Skeletal muscle satellite cell (primary cell): Measurements from ENCODE around the gene DCST2.

ENCODE experiments used
- H3K27me3 ChIP-seq: 2 replicates; pipeline ENCODE4 v1.7.0; 2013; ENCODE audit warnings: low read length; ENCODE audit not compliant: control insufficient read depth, insufficient read depth
- H3K36me3 ChIP-seq: 2 replicates; pipeline ENCODE4 v1.7.0; 2013; ENCODE audit warnings: mild to moderate bottlenecking, control low read depth, low read length; ENCODE audit not compliant: insufficient read depth
- H3K4me1 ChIP-seq: 2 replicates; pipeline ENCODE4 v1.7.0; 2013; ENCODE audit warnings: low read length; ENCODE audit not compliant: control insufficient read depth, insufficient read depth
- H3K4me2 ChIP-seq: 2 replicates; pipeline ENCODE4 v1.7.0; 2013; ENCODE audit warnings: mild to moderate bottlenecking, low read length
- H3K4me3 ChIP-seq: 2 replicates; pipeline ENCODE4 v1.7.0; 2013; ENCODE audit warnings: low read length
- H3K9ac ChIP-seq: 2 replicates; pipeline ENCODE4 v1.7.0; 2013; ENCODE audit warnings: mild to moderate bottlenecking, low read depth, low read length, moderate library complexity
- H3K9me3 ChIP-seq: replicated peaks from 2 replicates; pipeline ENCODE4 v1.7.0; 2013; ENCODE audit warnings: mild to moderate bottlenecking, control low read depth, low read length

DCST2 gene

DNA sequence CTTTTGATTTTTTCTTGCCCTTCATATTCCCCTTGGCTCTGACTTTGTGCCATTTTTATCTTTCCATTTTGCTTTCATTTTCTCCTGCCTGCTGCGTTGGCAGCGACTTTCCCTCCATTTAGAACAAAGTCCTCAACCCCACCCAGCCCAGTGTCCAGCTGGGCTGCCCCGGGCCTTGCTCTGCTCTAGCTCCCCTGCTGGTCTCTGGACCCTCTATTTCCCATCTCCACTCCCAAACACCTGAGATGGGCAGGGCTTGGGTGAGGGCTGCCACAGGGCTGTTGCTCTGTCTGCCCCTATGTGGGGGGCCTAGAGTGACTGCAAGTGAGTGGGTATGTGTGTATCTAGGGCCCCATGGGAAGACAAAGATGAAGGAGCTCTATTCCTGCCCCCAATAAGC, 10.2 kb upstream of the DCST2 start:
- no peak overlapping the region for H3K9ac ChIP-seq
- H3K9me3 ChIP-seq, result no peaks in the 10 kb centered on the region
- no peak overlapping the region for H3K4me2 ChIP-seq

DNA sequence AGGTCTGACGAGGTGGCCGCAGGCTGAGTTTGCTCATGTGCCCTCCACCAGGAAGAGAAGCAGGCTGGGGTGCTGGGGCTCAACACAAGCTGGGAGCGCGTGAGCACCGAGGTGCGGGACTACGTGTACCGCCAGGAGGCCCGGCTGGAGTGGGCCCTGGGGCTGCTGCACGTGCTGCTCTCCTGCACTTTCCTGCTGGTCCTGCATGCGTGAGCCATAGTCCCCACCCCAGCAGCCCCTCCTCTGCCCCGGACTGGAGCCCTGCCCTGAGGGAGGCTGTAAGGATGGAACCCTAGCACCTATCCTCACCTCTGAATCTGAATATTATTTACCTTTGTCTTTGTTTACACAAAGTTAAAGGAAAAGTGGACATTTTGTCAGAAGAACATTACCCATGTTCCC, 9.7 kb upstream of the DCST2 start:
- Histone ChIP-seq H3K9ac (no peak overlapping the region), H3K4me1 (peaks cover 14% of the 10 kb centered on the region), H3K9me3 (no peaks in the 10 kb centered on the region), H3K36me3 (no peaks in the 10 kb centered on the region), H3K27me3 (peaks cover 3% of the 10 kb centered on the region), H3K4me3 (no peak overlapping the region), H3K4me2 (no peak overlapping the region)

More for the DNA sequence above, 10.2 kb upstream of the DCST2 start:
- Histone ChIP-seq H3K36me3 (no peaks in the 10 kb centered on the region), H3K4me3 (no peak overlapping the region), H3K27me3 (peaks cover 3% of the 10 kb centered on the region), H3K4me1 (peaks cover 13% of the 10 kb centered on the region)

DNA sequence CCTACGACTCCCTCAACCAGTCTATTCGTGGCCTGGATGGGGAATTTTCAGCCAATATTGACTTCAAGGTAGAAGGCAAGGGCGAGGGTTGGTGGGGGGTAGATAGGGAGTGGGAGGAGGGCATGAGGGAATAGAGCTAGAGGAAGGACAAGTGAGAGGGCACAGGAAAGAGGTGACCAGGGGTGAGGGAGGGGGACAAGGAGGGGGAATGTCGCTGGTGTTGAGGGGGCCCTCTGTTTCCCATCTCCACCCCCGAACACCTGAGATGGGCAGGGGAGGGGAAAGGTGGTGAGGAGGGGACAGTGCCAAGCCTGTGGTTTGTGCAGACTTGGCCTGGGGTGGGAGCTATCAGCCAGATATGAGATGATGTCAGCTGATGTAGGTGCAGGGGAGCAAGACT, 9.2 kb upstream of the DCST2 start:
- no peak overlapping the region for H3K9ac ChIP-seq
- no peak overlapping the region for H3K4me3 ChIP-seq
- no peaks in the 10 kb centered on the region for H3K36me3 ChIP-seq
- no peaks in the 10 kb centered on the region for H3K9me3 ChIP-seq
- H3K4me2 ChIP-seq, result no peak overlapping the region
- H3K27me3 ChIP-seq, result peaks cover 3% of the 10 kb centered on the region
- peaks cover 14% of the 10 kb centered on the region for H3K4me1 ChIP-seq

DNA sequence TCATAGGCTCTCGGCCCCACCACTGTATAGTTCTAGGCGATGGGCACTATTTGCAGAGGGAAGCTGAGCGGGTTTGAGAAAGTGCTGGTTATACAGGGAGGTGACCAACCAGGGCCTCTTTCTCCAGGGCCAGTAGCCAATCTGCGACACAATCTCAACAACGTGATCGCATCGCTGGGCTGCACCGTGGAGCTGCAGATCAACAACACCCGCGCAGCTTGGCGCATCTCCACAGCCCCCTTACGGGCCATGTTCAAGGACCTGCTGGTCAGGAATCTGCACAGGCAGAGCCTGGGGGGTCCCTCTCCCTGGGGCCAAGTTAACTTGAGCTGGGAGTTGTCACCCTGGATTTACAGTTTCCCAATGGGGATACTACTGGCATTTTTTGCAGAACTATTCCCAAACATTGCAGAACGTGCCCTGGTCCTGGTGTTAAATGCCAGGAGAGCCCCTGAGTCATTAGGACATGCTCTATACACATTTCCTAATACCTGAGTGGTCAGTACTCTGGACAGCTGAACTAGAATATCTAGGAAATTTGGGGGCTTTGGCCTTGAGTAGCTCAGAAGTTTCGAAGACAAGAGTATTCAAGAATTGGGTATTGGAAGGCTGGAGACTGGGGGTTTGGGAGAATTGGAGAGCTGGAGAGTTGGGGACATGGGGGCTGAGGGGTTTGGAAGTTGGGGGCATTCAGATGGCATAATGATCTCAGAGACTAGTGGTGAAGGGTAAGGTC, 6.9 kb upstream of the DCST2 start:
- no peak overlapping the region for H3K4me3 ChIP-seq
- H3K9me3 ChIP-seq, result no peaks in the 10 kb centered on the region
- no peaks in the 10 kb centered on the region for H3K36me3 ChIP-seq
- no peak overlapping the region for H3K9ac ChIP-seq
- H3K27me3 ChIP-seq, result peaks cover 5% of the 10 kb centered on the region
- no peak overlapping the region for H3K4me2 ChIP-seq
- H3K4me1 ChIP-seq, result peaks cover 14% of the 10 kb centered on the region

DNA sequence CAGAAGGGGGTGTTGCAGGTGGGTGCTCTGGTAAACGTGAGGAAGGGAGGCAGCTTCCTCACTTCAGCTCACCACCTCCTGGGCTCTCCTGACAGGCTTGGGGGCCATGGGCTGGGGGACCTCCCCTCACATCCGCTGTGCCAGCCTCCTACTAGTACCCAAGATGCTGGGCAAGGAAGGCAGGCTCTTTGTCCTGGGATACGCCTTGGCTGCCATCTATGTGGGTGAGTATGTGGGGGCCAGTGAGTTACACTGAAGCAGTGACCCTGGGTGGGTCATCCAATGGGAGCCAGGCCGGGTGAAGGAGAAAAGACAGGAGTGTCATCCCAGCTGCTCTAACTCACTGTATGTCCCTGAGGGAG, 5.7 kb upstream of the DCST2 start:
- no peak overlapping the region for H3K9ac ChIP-seq
- H3K9me3 ChIP-seq, result no peaks in the 10 kb centered on the region
- H3K27me3 ChIP-seq, result peaks cover 5% of the 10 kb centered on the region
- H3K4me3 ChIP-seq, result no peak overlapping the region
- H3K36me3 ChIP-seq, result no peaks in the 10 kb centered on the region
- H3K4me1 ChIP-seq, result peaks cover 5% of the 10 kb centered on the region
- H3K4me2 ChIP-seq, result no peak overlapping the region

DNA sequence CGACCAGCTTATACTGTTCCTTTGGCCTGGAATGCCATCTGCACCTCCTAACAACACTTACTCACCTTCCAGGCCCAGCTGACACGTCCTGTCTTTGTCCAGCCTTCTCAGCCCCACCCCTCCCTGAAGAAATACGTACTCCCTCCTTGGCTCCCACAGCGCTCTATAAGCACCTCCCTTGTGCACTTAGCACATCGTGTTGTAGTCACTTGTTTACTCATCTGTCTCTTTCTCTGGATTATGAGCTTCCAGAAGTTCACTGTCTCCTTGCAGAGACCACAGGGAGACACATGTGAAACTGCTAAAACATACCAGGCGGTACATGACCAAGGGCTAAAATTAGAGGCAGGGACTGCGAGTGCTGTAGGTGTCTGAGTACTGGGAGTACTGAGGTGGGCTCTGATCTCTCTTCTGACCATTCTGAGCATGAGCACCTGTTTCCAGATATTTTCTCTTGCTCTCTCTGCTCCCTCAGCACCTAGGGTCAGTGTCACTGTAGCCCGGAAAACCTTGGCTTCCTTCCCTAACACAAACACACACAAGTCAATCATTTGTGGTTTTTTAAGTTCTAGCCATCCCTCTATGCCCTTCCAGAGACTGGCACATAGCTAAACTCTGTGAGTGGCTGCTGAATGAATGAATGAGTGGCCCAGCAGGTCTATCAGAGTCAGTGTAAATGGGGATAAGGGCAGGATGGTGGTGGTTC, 5.2 kb upstream of the DCST2 start:
- no peak overlapping the region for H3K9ac ChIP-seq
- peaks cover 5% of the 10 kb centered on the region for H3K4me1 ChIP-seq
- peaks cover 9% of the 10 kb centered on the region for H3K27me3 ChIP-seq
- peak overlapping the region; percentile 5 for H3K4me2 ChIP-seq
- H3K9me3 ChIP-seq, result no peaks in the 10 kb centered on the region
- no peaks in the 10 kb centered on the region for H3K36me3 ChIP-seq
- no peak overlapping the region for H3K4me3 ChIP-seq

DNA sequence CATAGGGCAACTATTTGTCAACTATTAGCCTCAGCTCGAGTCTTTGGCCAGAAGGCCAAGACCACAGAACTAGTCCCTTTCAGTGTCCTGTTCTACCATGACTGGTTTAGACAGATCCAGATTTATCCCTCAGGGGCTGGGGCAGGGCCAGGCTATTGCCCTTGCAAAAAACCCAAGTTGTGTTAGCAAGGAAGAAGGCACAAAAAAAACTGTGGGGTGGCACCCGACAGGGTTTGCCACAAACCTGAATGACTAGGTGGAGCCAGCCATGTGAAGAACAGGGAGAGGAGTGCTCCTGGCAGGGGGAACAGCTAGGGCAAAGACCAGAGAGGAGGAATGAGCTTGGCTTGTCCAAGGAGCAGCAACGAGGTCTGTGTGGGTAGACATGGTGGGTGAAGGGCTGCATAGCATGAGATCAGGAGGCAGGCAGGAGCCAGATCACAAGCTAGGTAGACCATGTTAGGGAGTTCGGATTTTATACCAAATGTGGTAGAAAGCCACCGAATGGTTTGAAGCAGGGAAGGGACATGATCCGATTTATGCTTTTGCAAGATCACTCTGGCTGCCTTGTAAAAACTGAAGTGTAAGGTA, 4.4 kb upstream of the DCST2 start:
- no peak overlapping the region for H3K4me3 ChIP-seq
- no peaks in the 10 kb centered on the region for H3K9me3 ChIP-seq
- H3K36me3 ChIP-seq, result no peaks in the 10 kb centered on the region
- no peak overlapping the region for H3K9ac ChIP-seq
- no peak overlapping the region for H3K4me2 ChIP-seq
- H3K4me1 ChIP-seq, result peaks cover 5% of the 10 kb centered on the region
- peaks cover 13% of the 10 kb centered on the region for H3K27me3 ChIP-seq

DNA sequence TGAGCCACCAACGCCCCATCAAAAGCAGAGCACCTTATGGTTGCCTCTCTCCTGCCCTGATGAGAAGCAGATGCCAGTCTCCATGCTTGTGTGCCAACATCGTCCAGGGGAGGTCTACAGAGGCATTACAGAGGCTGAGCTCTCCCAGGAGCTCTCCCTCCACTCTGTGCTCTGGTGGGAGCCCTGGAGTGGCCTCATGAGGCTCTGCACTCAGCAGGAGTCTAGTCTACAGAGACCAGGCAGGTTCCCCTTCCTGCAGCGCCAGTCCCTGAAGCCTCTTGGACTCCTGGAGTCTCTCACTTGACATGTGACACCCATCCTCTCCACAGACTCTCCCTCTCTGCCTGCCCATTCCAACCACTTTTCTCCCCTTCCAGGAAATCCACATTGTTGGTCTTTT, 3.5 kb upstream of the DCST2 start:
- Histone ChIP-seq H3K27me3 (peaks cover 13% of the 10 kb centered on the region), H3K4me1 (peaks cover 5% of the 10 kb centered on the region), H3K4me3 (no peak overlapping the region), H3K4me2 (no peak overlapping the region), H3K9ac (no peak overlapping the region), H3K9me3 (no peaks in the 10 kb centered on the region), H3K36me3 (no peaks in the 10 kb centered on the region)

DNA sequence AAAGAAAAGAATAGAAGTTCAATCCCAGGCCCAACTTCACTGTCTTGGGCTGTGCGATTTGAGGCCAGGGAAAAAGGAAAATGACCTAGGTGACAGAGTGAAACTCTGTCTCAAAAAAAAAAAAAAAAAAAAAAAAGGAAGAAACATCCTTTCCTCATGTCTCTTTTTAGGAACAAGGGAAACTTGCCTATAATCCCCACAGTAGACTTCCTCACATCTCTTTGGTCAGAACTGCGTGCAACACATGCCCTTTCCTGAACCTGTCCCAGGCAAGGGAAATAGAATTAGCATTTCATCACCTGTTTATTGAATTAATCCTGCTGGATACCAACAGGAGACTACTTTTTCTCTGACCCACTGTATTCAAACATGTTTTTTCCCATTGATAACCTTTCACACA, 2.4 kb upstream of the DCST2 start:
- peaks cover 17% of the 10 kb centered on the region for H3K27me3 ChIP-seq
- H3K4me3 ChIP-seq, result no peak overlapping the region
- no peaks in the 10 kb centered on the region for H3K36me3 ChIP-seq
- no peak overlapping the region for H3K4me2 ChIP-seq
- H3K4me1 ChIP-seq, result peaks cover 5% of the 10 kb centered on the region
- no peaks in the 10 kb centered on the region for H3K9me3 ChIP-seq
- no peak overlapping the region for H3K9ac ChIP-seq

DNA sequence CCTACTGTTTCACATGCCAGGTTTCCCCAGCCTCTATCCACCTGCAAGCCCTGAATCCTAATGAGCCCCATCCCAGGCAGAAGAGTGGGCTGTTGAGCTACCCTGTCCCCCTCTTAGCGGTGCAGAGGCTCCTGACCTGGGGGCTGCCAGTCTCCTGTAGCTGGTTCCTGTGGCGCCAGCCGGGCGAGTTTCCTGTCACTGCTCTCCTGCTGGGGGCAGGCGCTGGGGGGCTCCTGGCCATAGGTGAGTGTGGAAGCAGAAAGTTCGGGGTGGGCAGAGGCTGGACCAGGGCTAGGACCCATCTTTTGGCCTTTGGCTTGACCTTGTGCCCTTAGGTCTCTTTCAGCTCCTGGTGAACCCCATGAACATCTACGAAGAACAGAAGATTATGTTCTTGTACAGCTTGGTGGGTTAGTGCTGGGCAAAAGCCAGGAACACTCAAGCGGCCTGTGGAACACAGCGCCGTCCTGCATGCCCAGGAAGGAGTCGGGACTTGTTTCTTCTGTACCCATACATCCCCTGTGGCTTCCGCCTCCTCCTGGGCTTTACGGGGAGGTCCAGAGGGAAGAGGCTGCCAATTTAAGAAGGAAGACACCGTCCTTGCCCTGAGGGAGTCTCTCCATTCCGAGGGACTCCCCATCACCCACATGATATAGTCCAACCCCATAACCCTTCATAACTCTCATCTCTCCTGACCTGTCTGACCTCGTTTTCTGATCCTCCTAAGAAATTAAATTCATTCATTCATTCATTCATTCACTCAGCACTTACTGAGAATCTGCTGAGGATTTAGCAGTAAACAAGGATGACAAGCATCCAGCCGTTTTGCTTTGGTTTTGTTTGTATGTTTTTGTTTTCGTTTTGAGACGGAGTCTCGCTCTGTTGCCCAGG, 982 bp upstream of the DCST2 start:
- Histone ChIP-seq H3K9ac (no peak overlapping the region), H3K4me1 (peaks cover 5% of the 10 kb centered on the region)

DNA sequence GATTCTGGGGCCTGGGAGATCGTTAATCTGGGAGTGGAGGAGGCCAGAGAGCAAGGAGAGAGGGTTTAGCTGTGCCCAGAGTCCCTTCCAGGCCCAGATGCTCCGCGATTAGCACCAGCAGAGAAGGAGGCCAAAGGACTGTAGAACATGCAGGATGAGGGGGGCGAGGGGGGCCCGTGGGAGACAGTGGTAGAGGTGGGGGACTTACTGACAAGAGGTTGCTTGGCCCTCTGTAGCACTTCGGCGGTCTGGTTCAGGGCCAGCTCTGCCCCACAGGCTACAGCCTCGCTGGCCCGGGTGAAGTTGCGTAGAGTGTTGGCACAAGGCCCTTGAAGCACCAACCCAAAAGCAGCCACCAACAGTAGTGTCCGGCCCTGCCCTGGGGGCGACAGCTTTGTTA, 695 bp downstream of the DCST2 start:
- Histone ChIP-seq H3K4me2 (no peak overlapping the region), H3K27me3 (peaks cover 17% of the 10 kb centered on the region), H3K36me3 (no peaks in the 10 kb centered on the region), H3K9me3 (no peaks in the 10 kb centered on the region), H3K4me3 (no peak overlapping the region), H3K9ac (no peak overlapping the region), H3K4me1 (no peaks in the 10 kb centered on the region)

More for the DNA sequence above, 982 bp upstream of the DCST2 start:
- H3K27me3 ChIP-seq, result peaks cover 20% of the 10 kb centered on the region
- no peaks in the 10 kb centered on the region for H3K36me3 ChIP-seq
- no peak overlapping the region for H3K4me3 ChIP-seq
- H3K9me3 ChIP-seq, result no peaks in the 10 kb centered on the region
- H3K4me2 ChIP-seq, result no peak overlapping the region
